OCI-LY1 (cell line): ENCODE measurements around the gene NEK5.

Experiments
- EZH2 ChIP-seq: fragments of 200-600 bp; sonication (generic), shearing (Covaris generic); IDR thresholded peaks from 2 replicates; pipeline ENCODE4 v1.8.0; 2017; ENCODE audit warnings: borderline replicate concordance, mixed run types, mild to moderate bottlenecking, antibody characterized with exemption, low read length, moderate library complexity, mixed read lengths
- TF ChIP-seq, protein P1 (sequence below): fragments of 200-600 bp; sonication (generic), shearing (Covaris generic); IDR thresholded peaks from 2 replicates; pipeline ENCODE4 v1.5.1; 2017; ENCODE audit warnings: mild to moderate bottlenecking, antibody characterized with exemption, low read length, moderate library complexity, mixed read lengths

DNA sequence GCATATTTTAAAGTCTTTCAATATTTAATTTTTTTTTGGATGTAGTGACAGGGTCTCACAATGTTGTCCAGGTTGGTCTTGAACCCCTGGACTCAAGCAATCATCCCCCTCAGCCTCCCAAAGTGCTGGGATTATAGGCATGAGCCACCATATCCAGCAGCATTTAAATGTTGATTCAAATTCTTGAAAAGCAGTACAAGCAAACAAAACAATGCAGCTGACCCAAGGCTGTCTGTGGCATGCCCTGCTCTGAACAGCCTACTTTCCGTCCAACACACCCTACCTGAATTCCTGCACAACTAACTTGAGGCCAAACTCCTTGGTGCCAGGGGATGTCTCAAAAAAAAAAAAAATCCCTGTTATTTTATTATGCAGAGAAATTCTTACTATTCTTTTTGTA is 23.0 kb downstream of the NEK5 start:
- TF ChIP-seq, protein P1, sequence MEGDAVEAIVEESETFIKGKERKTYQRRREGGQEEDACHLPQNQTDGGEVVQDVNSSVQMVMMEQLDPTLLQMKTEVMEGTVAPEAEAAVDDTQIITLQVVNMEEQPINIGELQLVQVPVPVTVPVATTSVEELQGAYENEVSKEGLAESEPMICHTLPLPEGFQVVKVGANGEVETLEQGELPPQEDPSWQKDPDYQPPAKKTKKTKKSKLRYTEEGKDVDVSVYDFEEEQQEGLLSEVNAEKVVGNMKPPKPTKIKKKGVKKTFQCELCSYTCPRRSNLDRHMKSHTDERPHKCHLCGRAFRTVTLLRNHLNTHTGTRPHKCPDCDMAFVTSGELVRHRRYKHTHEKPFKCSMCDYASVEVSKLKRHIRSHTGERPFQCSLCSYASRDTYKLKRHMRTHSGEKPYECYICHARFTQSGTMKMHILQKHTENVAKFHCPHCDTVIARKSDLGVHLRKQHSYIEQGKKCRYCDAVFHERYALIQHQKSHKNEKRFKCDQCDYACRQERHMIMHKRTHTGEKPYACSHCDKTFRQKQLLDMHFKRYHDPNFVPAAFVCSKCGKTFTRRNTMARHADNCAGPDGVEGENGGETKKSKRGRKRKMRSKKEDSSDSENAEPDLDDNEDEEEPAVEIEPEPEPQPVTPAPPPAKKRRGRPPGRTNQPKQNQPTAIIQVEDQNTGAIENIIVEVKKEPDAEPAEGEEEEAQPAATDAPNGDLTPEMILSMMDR: no peak
- no peak for TF ChIP-seq EZH2
